GM23248 (cell line): Measurements from ENCODE around the gene PCDHGA8. TPM values are rescaled to one million over a fixed set of nuclear protein-coding genes. Genes with fewer than 3 reads are reported as not detected.
A peak's percentile ranks its signal among the peaks of the same experiment; 100 is the strongest.

Experiments
- DNase-seq: peaks from one replicate; pipeline ENCODE4 v3.0.0-alpha.2; 2015
- H2AFZ ChIP-seq: fragments of 200-600 bp; sonication (generic); 2 replicates; pipeline ENCODE4 v1.6.1; 2016; ENCODE audit warnings: antibody characterized with exemption
- H3F3A ChIP-seq: fragments of 200-600 bp; sonication (generic); 2 replicates; pipeline ENCODE4 v1.6.1; 2016; ENCODE audit warnings: mild to moderate bottlenecking, antibody characterized with exemption, mixed run types; ENCODE audit not compliant: insufficient read depth
- H3K27ac ChIP-seq: fragments of 200-600 bp; sonication (generic); 2 replicates; pipeline ENCODE4 v1.5.1; 2016; ENCODE audit warnings: mild to moderate bottlenecking
- H3K27me3 ChIP-seq: fragments of 200-600 bp; sonication (generic); replicated peaks from 2 replicates; pipeline ENCODE4 v1.6.1; 2016; ENCODE audit warnings: mild to moderate bottlenecking; ENCODE audit not compliant: insufficient read depth
- H3K36me3 ChIP-seq: fragments of 200-600 bp; sonication (generic); 2 replicates; pipeline ENCODE4 v1.6.1; 2016; ENCODE audit warnings: low read depth, mild to moderate bottlenecking
- H3K4me1 ChIP-seq: fragments of 200-600 bp; sonication (generic); 2 replicates; pipeline ENCODE4 v1.6.1; 2016; ENCODE audit warnings: mild to moderate bottlenecking; ENCODE audit not compliant: insufficient read depth
- H3K4me2 ChIP-seq: fragments of 200-600 bp; sonication (generic); one replicate; pipeline ENCODE4 v1.6.1; 2016; ENCODE audit warnings: mild to moderate bottlenecking; ENCODE audit not compliant: unreplicated experiment
- H3K4me3 ChIP-seq: fragments of 200-600 bp; sonication (generic); 2 replicates; pipeline ENCODE4 v1.5.1; 2016; ENCODE audit warnings: mild to moderate bottlenecking
- H3K79me2 ChIP-seq: fragments of 200-600 bp; sonication (generic); 2 replicates; pipeline ENCODE4 v1.6.1; 2016; ENCODE audit warnings: mild to moderate bottlenecking; ENCODE audit not compliant: insufficient read depth
- H3K9ac ChIP-seq: fragments of 200-600 bp; sonication (generic); 2 replicates; pipeline ENCODE4 v1.6.1; 2016; ENCODE audit warnings: mild to moderate bottlenecking
- H3K9me2 ChIP-seq: fragments of 200-600 bp; sonication (generic); 2 replicates; pipeline ENCODE4 v1.6.1; 2016; ENCODE audit warnings: mixed run types, mild to moderate bottlenecking, moderate library complexity; ENCODE audit not compliant: insufficient read depth
- H3K9me3 ChIP-seq: fragments of 200-600 bp; sonication (generic); one replicate; pipeline ENCODE4 v1.6.1; 2017; ENCODE audit warnings: low read depth
- H4K20me1 ChIP-seq: fragments of 200-600 bp; sonication (generic); 2 replicates; pipeline ENCODE4 v1.6.0; 2016; ENCODE audit not compliant: insufficient read depth
- EZH2 ChIP-seq: fragments of 200-600 bp; sonication (generic); IDR thresholded peaks from 2 replicates; pipeline ENCODE4 v1.6.1; 2018; ENCODE audit warnings: antibody characterized with exemption, mild to moderate bottlenecking; ENCODE audit not compliant: insufficient read depth, poor library complexity, severe bottlenecking
- EZH2phosphoT487 ChIP-seq: fragments of 200-600 bp; sonication (generic); IDR thresholded peaks from 2 replicates; pipeline ENCODE4 v1.6.1; 2018; ENCODE audit warnings: antibody characterized with exemption, moderate library complexity, mild to moderate bottlenecking, low read depth; ENCODE audit not compliant: insufficient read depth
- WGBS, 2 experiments: methylation state at CpG; one replicate each; pipeline ENCODE4 v1.1.6; 2015 to 2017; ENCODE audit warnings: low lambda C conversion rate in 2 of 2, low coverage in 1 of 2; ENCODE audit errors: missing lambda C conversion rate in 2 of 2; 5-methylcytosine and 5-hydroxymethylcytosine counted together
- in situ Hi-C: fragments of 300-500 bp; cut with MboI; formaldehyde crosslinking; loops from 2 replicates; pipeline ENCODE4 v1.15.0; 2020
- polyA plus RNA-seq: library from polyadenylated mRNA; unstranded; fragments of >200 nt; fragmentation: Nextera tagmentation; extraction: Ambion mirVana; gene quantifications from 2 replicates; pipeline ENCODE4 v1.2.1, GENCODE V29; 2016
- total RNA-seq: library from RNA; depleted of rRNA; stranded (reverse); fragments of >200 nt; shearing (Covaris generic); gene quantifications from 2 replicates; pipeline ENCODE4 v1.2.3, GENCODE V29; 2014

PCDHGA8 gene
- total and polyA plus RNA-seq, 2 experiments from 2014 or later = 0.69 to 0.86 TPM

DNA sequence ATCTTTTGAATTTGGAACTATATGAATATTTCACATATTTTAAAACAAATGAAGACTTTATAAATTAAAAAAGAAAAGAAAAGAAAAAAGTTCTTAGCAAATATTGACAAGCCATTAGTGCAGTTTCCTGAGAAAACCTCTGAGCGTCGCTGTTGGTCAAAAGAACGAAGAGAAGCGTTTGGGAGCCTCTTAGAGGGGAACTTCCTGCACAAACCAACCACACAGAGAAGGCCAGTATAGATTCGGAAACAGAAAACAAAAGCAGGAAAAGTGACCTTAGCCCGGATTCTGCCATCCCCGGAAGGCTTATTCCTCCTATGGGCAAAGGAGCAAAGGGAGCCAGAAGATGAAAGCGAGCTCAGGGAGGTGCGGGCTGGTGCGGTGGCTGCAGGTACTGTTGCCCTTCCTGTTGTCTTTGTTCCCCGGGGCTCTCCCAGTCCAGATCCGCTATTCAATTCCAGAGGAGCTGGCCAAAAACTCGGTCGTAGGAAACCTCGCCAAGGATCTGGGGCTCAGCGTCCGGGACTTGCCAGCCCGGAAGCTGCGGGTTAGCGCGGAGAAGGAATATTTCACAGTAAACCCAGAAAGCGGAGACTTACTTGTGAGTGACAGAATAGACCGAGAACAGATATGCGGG lies 32.5 kb upstream of the PCDHGA8 start, which contains the start of gene PCDHGB2:
TSS of gene PCDHGB2 (plus strand) at position 205 of the 637 bp plus-strand sequence. CDS start at position 347, 142 bp downstream.
- Histone ChIP-seq H3K9me3 (peaks cover 7% of the 10 kb centered on the region), H3K4me3 (peak within 1 kb of the TSS; percentile 40; the same call in 1 of the 2 replicates), H3K27me3 (no peaks in the 10 kb centered on the region), H3K4me2 (no peak within 1 kb of the TSS), H3K79me2 (peaks cover 6% of the 10 kb centered on the region; the same call in 1 of the 2 replicates), H3K9ac (no peak within 1 kb of the TSS), H3K27ac (no peak within 1 kb of the TSS), H3K36me3 (no peaks in the 10 kb centered on the region; the same call in 1 of the 2 replicates), H2AFZ (0 out of 2 replicates have a peak within 1 kb of the TSS, but pooled peaks have one; percentile 37), H3K4me1 (no peaks in the 10 kb centered on the region), H4K20me1 (no peaks in the 10 kb centered on the region), H3K9me2 (no peaks in the 10 kb centered on the region), H3F3A (no peaks in the 10 kb centered on the region)
- in situ Hi-C loops = no loop called here
- peak; percentile 44 for DNase-seq
- TF ChIP-seq EZH2phosphoT487 (no peak), EZH2 (no peak)
- WGBS, 2 experiments = 27 to 34% methylated on average over 24 of the region's 24 CpGs

GRCh38 chr5:141360685-141361084 lies 31.7 kb upstream of the PCDHGA8 start:
- Histone ChIP-seq H3K4me3 (0 out of 2 replicates have a peak overlapping the region, but pooled peaks have one; percentile 40), H3K36me3 (no peaks in the 10 kb centered on the region; the same call in 1 of the 2 replicates), H3K9me2 (no peaks in the 10 kb centered on the region), H3K4me1 (no peaks in the 10 kb centered on the region), H4K20me1 (no peaks in the 10 kb centered on the region), H3K4me2 (no peak overlapping the region), H3K9ac (no peak overlapping the region), H3K27me3 (no peaks in the 10 kb centered on the region), H3K27ac (no peak overlapping the region), H3F3A (no peaks in the 10 kb centered on the region), H2AFZ (no peak overlapping the region), H3K9me3 (peaks cover 7% of the 10 kb centered on the region), H3K79me2 (peaks cover 6% of the 10 kb centered on the region; the same call in 1 of the 2 replicates)
- TF ChIP-seq EZH2 (no peak), EZH2phosphoT487 (no peak)
- in situ Hi-C loops = no loop called here
- 47% methylated on average over 15 of the region's 15 CpGs for WGBS, 2 experiments
- DNase-seq = no peak

DNA sequence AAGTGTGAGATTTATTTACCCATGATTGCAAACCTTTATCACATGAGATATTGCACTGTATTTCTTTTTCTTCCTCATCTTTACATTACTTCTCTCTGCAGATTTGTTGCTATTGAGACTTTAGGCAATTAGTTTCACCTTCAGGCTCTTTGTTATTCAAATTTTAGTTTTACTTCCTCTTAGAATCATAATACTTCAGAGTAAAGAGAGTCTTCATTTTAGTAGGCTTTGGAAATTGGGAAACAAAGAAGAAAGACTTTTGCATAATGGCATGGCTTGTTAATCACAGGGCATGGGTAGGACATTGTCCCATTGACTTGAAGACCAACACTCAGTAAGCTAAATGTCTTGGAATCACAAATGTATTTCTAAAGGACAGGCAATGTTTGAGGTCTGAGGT lies 29.7 kb upstream of the PCDHGA8 start:
- H3K9ac ChIP-seq = no peak overlapping the region
- DNase-seq = no peak
- H3K36me3 ChIP-seq = no peaks in the 10 kb centered on the region; the same call in 1 of the 2 replicates
- no peak overlapping the region for H3K4me2 ChIP-seq
- no peak for TF ChIP-seq EZH2phosphoT487
- TF ChIP-seq EZH2 = no peak
- no peaks in the 10 kb centered on the region for H3K4me1 ChIP-seq
- no peaks in the 10 kb centered on the region for H4K20me1 ChIP-seq
- no peak overlapping the region for H2AFZ ChIP-seq
- no peak overlapping the region for H3K4me3 ChIP-seq
- H3K79me2 ChIP-seq = peaks cover 6% of the 10 kb centered on the region; the same call in 1 of the 2 replicates
- in situ Hi-C loops = no loop called here
- H3F3A ChIP-seq = no peaks in the 10 kb centered on the region
- no peak overlapping the region for H3K27ac ChIP-seq
- no peaks in the 10 kb centered on the region for H3K27me3 ChIP-seq
- H3K9me2 ChIP-seq = no peaks in the 10 kb centered on the region
- H3K9me3 ChIP-seq = peaks cover 7% of the 10 kb centered on the region

DNA sequence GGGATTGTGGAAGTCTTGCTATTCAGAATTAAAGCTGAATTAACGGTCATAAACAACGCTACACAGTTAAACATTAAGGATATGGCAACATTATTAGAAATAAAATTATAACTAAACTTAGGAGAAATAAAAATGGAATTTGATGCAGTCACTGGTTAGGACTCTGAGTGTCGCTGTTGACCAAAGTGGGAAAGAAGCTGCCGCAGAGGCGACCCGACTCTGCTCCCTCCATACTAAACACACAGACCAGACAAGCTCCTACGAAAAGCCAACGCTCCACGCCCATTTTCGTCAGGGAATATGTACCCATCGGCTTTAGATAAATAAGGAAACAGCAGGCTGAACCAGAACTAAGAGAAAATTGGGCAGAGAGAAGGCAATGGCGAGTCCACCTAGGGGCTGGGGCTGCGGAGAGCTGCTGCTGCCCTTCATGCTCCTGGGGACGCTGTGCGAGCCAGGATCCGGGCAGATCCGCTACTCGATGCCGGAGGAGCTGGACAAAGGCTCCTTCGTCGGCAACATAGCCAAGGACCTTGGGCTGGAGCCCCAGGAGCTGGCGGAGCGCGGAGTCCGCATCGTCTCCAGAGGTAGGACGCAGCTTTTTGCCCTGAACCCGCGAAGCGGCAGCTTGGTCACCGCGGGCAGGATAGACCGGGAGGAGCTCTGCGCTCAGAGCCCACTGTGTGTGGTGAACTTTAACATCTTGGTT lies 28.3 kb upstream of the PCDHGA8 start, which contains the start of gene PCDHGA5:
TSS of gene PCDHGA5 (plus strand) at position 211 of the 709 bp plus-strand sequence. CDS start at position 380, 169 bp downstream.
- no peaks in the 10 kb centered on the region for H3K9me2 ChIP-seq
- H3K9ac ChIP-seq = no peak within 1 kb of the TSS
- no peaks in the 10 kb centered on the region for H3K27me3 ChIP-seq
- H3K4me2 ChIP-seq = no peak within 1 kb of the TSS
- H3F3A ChIP-seq = no peaks in the 10 kb centered on the region
- H4K20me1 ChIP-seq = no peaks in the 10 kb centered on the region
- TF ChIP-seq EZH2phosphoT487 (no peak), EZH2 (no peak)
- H3K9me3 ChIP-seq = peaks cover 3% of the 10 kb centered on the region
- in situ Hi-C loops = no loop called here
- no peak within 1 kb of the TSS for H3K4me3 ChIP-seq
- WGBS, 2 experiments = 22 to 24% methylated on average over 34 of the region's 34 CpGs
- H3K4me1 ChIP-seq = no peaks in the 10 kb centered on the region
- no peaks in the 10 kb centered on the region; the same call in 1 of the 2 replicates for H3K36me3 ChIP-seq
- no peak within 1 kb of the TSS for H2AFZ ChIP-seq
- no peak for DNase-seq
- no peak within 1 kb of the TSS for H3K27ac ChIP-seq
- H3K79me2 ChIP-seq = no peaks in the 10 kb centered on the region
